Osteoblast (primary cell): ENCODE measurements around the gene MIP. TPM values are rescaled to one million over a fixed set of nuclear protein-coding genes. Genes with fewer than 3 reads are reported as not detected.
A peak's percentile ranks its signal among the peaks of the same experiment; 100 is the strongest.

ENCODE experiments used
- DNase-seq: peaks from one replicate; pipeline ENCODE4 v3.0.0; 2011; ENCODE audit warnings: low spot score, mixed read lengths; ENCODE audit not compliant: insufficient read length; ENCODE audit errors: missing footprints
- H2AFZ ChIP-seq: 2 replicates; pipeline ENCODE4 v1.6.0; 2011; ENCODE audit warnings: mild to moderate bottlenecking, low read length
- H3K27ac ChIP-seq: 2 replicates; pipeline ENCODE4 v1.5.1; 2011; ENCODE audit warnings: mild to moderate bottlenecking, low read depth, low read length, moderate library complexity
- H3K27me3 ChIP-seq: 2 replicates; pipeline ENCODE4 v1.6.0; 2012; ENCODE audit warnings: mild to moderate bottlenecking, control low read depth, inconsistent platforms, low read length, moderate library complexity; ENCODE audit not compliant: insufficient read depth
- H3K36me3 ChIP-seq: 2 replicates; pipeline ENCODE4 v1.5.1; 2011; ENCODE audit warnings: mild to moderate bottlenecking, low read length, control low read depth, moderate library complexity; ENCODE audit not compliant: insufficient read depth
- H3K4me1 ChIP-seq: 2 replicates; pipeline ENCODE4 v1.5.1; 2011; ENCODE audit warnings: mild to moderate bottlenecking, low read length, control low read depth, moderate library complexity; ENCODE audit not compliant: insufficient read depth
- H3K4me2 ChIP-seq: 2 replicates; pipeline ENCODE4 v1.6.0; 2011; ENCODE audit warnings: mild to moderate bottlenecking, low read length; ENCODE audit not compliant: insufficient read depth
- H3K4me3 ChIP-seq: fragments of 200-600 bp; sonication (generic); 3 replicates; pipeline ENCODE4 v1.5.1; 2012; ENCODE audit warnings: mild to moderate bottlenecking, low read length, inconsistent platforms; ENCODE audit not compliant: insufficient read depth
- H3K79me2 ChIP-seq: 2 replicates; pipeline ENCODE4 v1.6.0; 2012; ENCODE audit warnings: mild to moderate bottlenecking, low read length, control low read depth, inconsistent platforms; ENCODE audit not compliant: insufficient read depth
- H3K9me3 ChIP-seq: 2 replicates; pipeline ENCODE4 v1.5.1; 2011; ENCODE audit warnings: low read depth, low read length, control low read depth
- H4K20me1 ChIP-seq: 2 replicates; pipeline ENCODE4 v1.6.0; 2012; ENCODE audit warnings: mild to moderate bottlenecking, low read length, control low read depth; ENCODE audit not compliant: insufficient read depth
- total RNA-seq: library from RNA; depleted of rRNA; stranded (reverse); fragments of >200 nt; gene quantifications from 2 replicates; pipeline ENCODE4 v1.2.3, GENCODE V29; 2012
- TF ChIP-seq, protein P1 (sequence below): IDR thresholded peaks from 2 replicates; pipeline ENCODE4 v1.5.1; 2011; ENCODE audit warnings: mild to moderate bottlenecking, low read depth, low read length, moderate library complexity; ENCODE audit errors: extremely low read depth

MIP gene
- total RNA-seq, 1 donor, result not detected

DNA sequence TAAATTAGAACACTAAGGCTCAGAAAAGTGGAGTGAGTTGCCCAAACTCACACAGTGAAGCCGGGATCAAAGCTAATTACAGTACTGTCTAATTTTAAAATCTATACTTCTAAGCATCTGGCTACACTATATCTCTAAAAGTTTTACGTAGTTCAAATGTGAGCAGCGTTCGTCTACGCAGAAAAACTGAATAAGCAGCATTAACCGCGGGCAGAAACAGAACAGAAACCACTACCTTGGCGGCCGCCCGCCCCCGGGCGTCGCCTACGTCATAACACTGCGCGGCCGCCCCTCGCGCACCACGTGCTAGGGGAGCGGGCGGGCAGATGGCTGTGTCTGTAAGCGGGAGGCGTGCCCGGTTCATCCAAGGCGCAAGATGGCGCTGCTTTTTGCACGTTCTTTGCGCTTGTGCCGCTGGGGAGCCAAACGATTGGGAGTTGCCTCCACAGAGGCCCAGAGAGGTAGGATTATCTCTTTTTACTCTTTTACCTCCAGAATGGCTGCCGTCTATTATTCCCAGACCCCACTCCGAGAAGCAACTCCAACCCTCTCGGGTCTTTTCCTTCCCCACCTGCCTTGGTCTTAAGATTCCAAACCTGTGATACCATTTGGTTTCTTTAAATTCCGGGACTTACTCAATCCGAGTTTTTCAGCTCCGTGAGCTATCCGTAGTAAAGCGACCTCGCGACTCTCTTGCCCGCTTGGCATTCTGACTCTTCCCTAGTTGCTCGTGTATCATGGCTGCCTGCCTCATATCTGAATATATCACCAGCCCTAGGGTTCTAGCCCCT, 14.0 kb upstream of the MIP start, which contains the start of gene SPRYD4:
Gene SPRYD4, plus strand, starts transcription at position 363 of the 791 bp plus-strand sequence. Its CDS starts 14 bp downstream, at position 377.
- Histone ChIP-seq H3K27me3 (no peaks in the 10 kb centered on the region), H3K9me3 (no peaks in the 10 kb centered on the region), H4K20me1 (no peaks in the 10 kb centered on the region), H3K4me3 (peak within 1 kb of the TSS; percentile 98), H3K27ac (peak within 1 kb of the TSS; percentile 93), H3K4me2 (peak within 1 kb of the TSS; percentile 98), H3K4me1 (peaks cover 11% of the 10 kb centered on the region), H3K79me2 (peaks cover 34% of the 10 kb centered on the region), H3K36me3 (peaks cover 6% of the 10 kb centered on the region), H2AFZ (peak within 1 kb of the TSS; percentile 96)
- TF ChIP-seq, protein P1, sequence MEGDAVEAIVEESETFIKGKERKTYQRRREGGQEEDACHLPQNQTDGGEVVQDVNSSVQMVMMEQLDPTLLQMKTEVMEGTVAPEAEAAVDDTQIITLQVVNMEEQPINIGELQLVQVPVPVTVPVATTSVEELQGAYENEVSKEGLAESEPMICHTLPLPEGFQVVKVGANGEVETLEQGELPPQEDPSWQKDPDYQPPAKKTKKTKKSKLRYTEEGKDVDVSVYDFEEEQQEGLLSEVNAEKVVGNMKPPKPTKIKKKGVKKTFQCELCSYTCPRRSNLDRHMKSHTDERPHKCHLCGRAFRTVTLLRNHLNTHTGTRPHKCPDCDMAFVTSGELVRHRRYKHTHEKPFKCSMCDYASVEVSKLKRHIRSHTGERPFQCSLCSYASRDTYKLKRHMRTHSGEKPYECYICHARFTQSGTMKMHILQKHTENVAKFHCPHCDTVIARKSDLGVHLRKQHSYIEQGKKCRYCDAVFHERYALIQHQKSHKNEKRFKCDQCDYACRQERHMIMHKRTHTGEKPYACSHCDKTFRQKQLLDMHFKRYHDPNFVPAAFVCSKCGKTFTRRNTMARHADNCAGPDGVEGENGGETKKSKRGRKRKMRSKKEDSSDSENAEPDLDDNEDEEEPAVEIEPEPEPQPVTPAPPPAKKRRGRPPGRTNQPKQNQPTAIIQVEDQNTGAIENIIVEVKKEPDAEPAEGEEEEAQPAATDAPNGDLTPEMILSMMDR, result peak; percentile 30
- DNase-seq, result peak; percentile 98

DNA sequence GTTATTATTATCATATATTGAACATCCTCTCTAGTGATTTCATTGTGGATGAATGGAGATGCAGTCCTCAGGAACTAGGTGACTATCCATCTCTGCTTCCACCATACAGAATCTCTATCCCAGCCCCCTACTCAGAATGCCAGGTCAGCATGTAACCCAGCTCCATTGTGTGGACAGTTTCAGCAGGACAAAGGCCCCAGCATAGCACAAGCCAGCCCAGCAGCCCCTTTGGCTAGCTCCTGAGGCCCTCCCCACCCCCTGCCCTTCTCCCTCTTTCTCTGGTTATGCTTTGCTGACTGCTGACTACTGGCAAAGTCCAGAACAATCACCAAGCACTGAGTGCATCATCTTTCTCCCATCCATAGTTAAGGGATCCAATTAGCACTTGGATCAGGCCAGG, 8.1 kb upstream of the MIP start:
- no peak for DNase-seq
- no peak overlapping the region for H3K4me3 ChIP-seq
- peak overlapping the region; percentile 9 for H2AFZ ChIP-seq
- H3K4me2 ChIP-seq, result no peak overlapping the region
- no peaks in the 10 kb centered on the region for H3K36me3 ChIP-seq
- H4K20me1 ChIP-seq, result no peaks in the 10 kb centered on the region
- TF ChIP-seq, protein P1, result no peak
- H3K4me1 ChIP-seq, result peaks cover 3% of the 10 kb centered on the region
- H3K27ac ChIP-seq, result no peak overlapping the region
- H3K79me2 ChIP-seq, result no peaks in the 10 kb centered on the region
- no peaks in the 10 kb centered on the region for H3K27me3 ChIP-seq
- H3K9me3 ChIP-seq, result no peaks in the 10 kb centered on the region

DNA sequence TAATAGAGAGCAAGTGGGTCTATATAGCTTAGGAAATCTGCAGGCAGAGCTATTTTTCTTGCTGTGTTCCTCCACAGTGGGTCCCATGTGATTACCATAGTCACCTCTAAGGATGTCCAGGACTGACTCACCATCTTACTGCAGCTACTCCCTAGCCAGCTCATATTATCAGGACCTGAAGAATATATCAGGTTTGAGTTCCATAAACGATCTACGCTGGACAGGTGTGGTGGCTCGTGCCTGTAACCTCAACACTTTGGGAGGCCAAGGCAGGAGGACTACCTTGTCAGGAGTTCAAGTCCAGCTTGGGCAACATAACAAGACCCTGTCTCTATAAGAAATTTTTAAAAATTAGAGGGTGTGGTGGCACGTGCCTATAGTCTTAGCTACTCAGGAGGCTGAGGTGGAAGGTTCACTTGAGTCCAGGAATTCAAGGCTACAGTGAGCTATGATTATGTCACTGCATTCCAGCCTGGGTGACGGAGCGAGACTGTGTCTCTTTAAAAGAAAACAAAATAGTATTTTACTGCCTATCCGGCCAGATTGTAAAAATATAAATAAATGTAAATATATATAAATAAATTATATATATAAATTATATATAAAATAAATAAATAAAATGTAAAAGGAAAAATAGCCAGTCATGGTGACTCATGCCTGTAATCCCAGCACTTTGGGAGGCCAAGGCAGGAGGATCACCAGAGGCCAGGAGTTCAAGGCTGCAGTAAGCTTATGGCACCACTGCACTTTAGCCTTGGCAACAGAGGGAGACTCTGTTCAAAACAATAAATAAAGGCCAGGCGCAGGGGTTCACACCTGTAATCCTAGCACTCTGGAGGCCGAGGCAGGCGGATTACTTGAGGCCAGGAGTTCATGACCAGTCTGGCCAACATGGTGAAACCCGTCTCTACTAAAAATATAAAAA, 7.0 kb upstream of the MIP start:
- peak overlapping the region; percentile 59 for H2AFZ ChIP-seq
- TF ChIP-seq, protein P1, result no peak
- H3K4me3 ChIP-seq, result no peak overlapping the region

More for the DNA sequence above, 7.0 kb upstream of the MIP start:
- no peaks in the 10 kb centered on the region for H3K27me3 ChIP-seq
- H4K20me1 ChIP-seq, result no peaks in the 10 kb centered on the region
- H3K27ac ChIP-seq, result peak overlapping the region; percentile 59
- H3K79me2 ChIP-seq, result no peaks in the 10 kb centered on the region
- DNase-seq, result no peak
- H3K9me3 ChIP-seq, result no peaks in the 10 kb centered on the region
- no peak overlapping the region for H3K4me2 ChIP-seq
- peaks cover 3% of the 10 kb centered on the region for H3K4me1 ChIP-seq
- H3K36me3 ChIP-seq, result no peaks in the 10 kb centered on the region
